Suprapubic skin (tissue), 4 donors: ENCODE measurements around the gene CPNE2. TPM values are rescaled to one million over a fixed set of nuclear protein-coding genes. Genes with fewer than 3 reads are reported as not detected.

Source experiments
- DNase-seq, 2 donors: peaks; one replicate each; pipeline ENCODE4 v3.0.0-alpha.2; 2019; ENCODE audit warnings: low spot score in 2 of 2
- H3K27ac ChIP-seq: fragments of 200-600 bp; sonication (generic); one replicate; pipeline ENCODE4 v1.5.1; 2019
- H3K27me3 ChIP-seq: fragments of 200-600 bp; sonication (generic); one replicate; pipeline ENCODE4 v1.5.1; 2019
- H3K36me3 ChIP-seq: fragments of 200-600 bp; sonication (generic); one replicate; pipeline ENCODE4 v1.5.1; 2019
- H3K4me1 ChIP-seq: fragments of 200-600 bp; sonication (generic); one replicate; pipeline ENCODE4 v1.5.1; 2019
- H3K4me3 ChIP-seq: fragments of 200-600 bp; sonication (generic); one replicate; pipeline ENCODE4 v1.5.1; 2019; ENCODE audit warnings: mild to moderate bottlenecking
- H3K9me3 ChIP-seq: fragments of 200-600 bp; sonication (generic); one replicate; pipeline ENCODE4 v1.5.1; 2019
- CTCF ChIP-seq, 2 donors: fragments of 200-600 bp in 1 of 2; fragments of 450-650 bp in 1 of 2; sonication (generic) in 1 of 2; IDR thresholded peaks; one replicate each; pipeline ENCODE4 v1.5.1; 2016 to 2019; ENCODE audit warnings: antibody characterized with exemption in 2 of 2, mild to moderate bottlenecking in 1 of 2, moderate library complexity in 1 of 2
- EP300 ChIP-seq: sonication (generic); formaldehyde crosslinking; IDR thresholded peaks from one replicate; pipeline ENCODE4 v1.6.1; 2017; ENCODE audit warnings: antibody characterized with exemption
- POLR2A ChIP-seq, 2 donors: fragments of 450-650 bp; IDR thresholded peaks; one replicate each; pipeline ENCODE4 v1.6.1; 2017; ENCODE audit warnings: antibody characterized with exemption in 2 of 2, mild to moderate bottlenecking in 2 of 2, moderate library complexity in 2 of 2
- POLR2AphosphoS5 ChIP-seq, 3 donors: sonication (generic); formaldehyde crosslinking; IDR thresholded peaks; one replicate each; pipeline ENCODE4 v1.6.1; 2017; ENCODE audit warnings: antibody characterized with exemption in 3 of 3
- WGBS: methylation state at CpG from one replicate; pipeline ENCODE4 v1.1.5; 2018; 5-methylcytosine and 5-hydroxymethylcytosine counted together
- total RNA-seq, 4 donors: library from RNA; depleted of rRNA; stranded (reverse); fragments of >200 nt; gene quantifications; one replicate each; pipeline ENCODE4 v1.1.0, GENCODE V29; 2016

Gene CPNE2
- total RNA-seq, 4 donors from 2014 or later = 12.7 to 23.1 (median 15.7) TPM

GRCh38 chr16:57131351-57131970 lies 39.1 kb downstream of the CPNE2 start:
- TF ChIP-seq CTCF (IDR thresholded peaks at IDR 0.05) (no peak), POLR2AphosphoS5 (IDR thresholded peaks at IDR 0.05) (no peak), EP300 (no peak), POLR2A (IDR thresholded peaks at IDR 0.05) (no peak)
- no peak overlapping the region for H3K4me3 ChIP-seq
- no peaks in the 10 kb centered on the region for H3K4me1 ChIP-seq
- H3K27me3 ChIP-seq = no peaks in the 10 kb centered on the region
- DNase-seq = no peak
- no peaks in the 10 kb centered on the region for H3K9me3 ChIP-seq
- 90% methylated on average over 11 of the region's 17 CpGs for WGBS
- no peaks in the 10 kb centered on the region for H3K36me3 ChIP-seq
- H3K27ac ChIP-seq = no peak overlapping the region

- Histone ChIP-seq H3K9me3 (no peaks in the 10 kb centered on the region), H3K4me1 (no peaks in the 10 kb centered on the region), H3K4me3 (no peak overlapping the region), H3K27me3 (no peaks in the 10 kb centered on the region), H3K36me3 (no peaks in the 10 kb centered on the region), H3K27ac (no peak overlapping the region)
- DNase-seq = no peak
- whole genome bisulfite sequencing = 100% methylated on average over 1 of the region's 1 CpG
- TF ChIP-seq EP300 (no peak), CTCF (IDR thresholded peaks at IDR 0.05) (no peak), POLR2AphosphoS5 (IDR thresholded peaks at IDR 0.05) (no peak), POLR2A (IDR thresholded peaks at IDR 0.05) (no peak)
Measured at GRCh38 chr16:57132470-57132869, 40.1 kb downstream of the CPNE2 start.

GRCh38 chr16:57133031-57133430 lies 40.6 kb downstream of the CPNE2 start:
- TF ChIP-seq EP300 (no peak), CTCF (IDR thresholded peaks at IDR 0.05) (no peak), POLR2AphosphoS5 (IDR thresholded peaks at IDR 0.05) (no peak), POLR2A (IDR thresholded peaks at IDR 0.05) (no peak)
- no peaks in the 10 kb centered on the region for H3K9me3 ChIP-seq
- H3K27ac ChIP-seq = no peak overlapping the region
- 100% methylated on average over 1 of the region's 4 CpGs for WGBS
- no peaks in the 10 kb centered on the region for H3K4me1 ChIP-seq
- H3K4me3 ChIP-seq = no peak overlapping the region
- H3K27me3 ChIP-seq = no peaks in the 10 kb centered on the region
- no peaks in the 10 kb centered on the region for H3K36me3 ChIP-seq
- no peak for DNase-seq

- H3K27ac ChIP-seq = no peak overlapping the region
- H3K4me3 ChIP-seq = no peak overlapping the region
- H3K36me3 ChIP-seq = no peaks in the 10 kb centered on the region
- DNase-seq = no peak
- H3K9me3 ChIP-seq = no peaks in the 10 kb centered on the region
- no peaks in the 10 kb centered on the region for H3K4me1 ChIP-seq
- no peaks in the 10 kb centered on the region for H3K27me3 ChIP-seq
- whole genome bisulfite sequencing = 94% methylated on average over 8 of the region's 10 CpGs
- TF ChIP-seq POLR2AphosphoS5 (IDR thresholded peaks at IDR 0.05) = no peak
- no peak for TF ChIP-seq CTCF (IDR thresholded peaks at IDR 0.05)
- TF ChIP-seq EP300 = no peak
- no peak for TF ChIP-seq POLR2A (IDR thresholded peaks at IDR 0.05)
Measured at GRCh38 chr16:57133886-57134285, 41.5 kb downstream of the CPNE2 start.

GRCh38 chr16:57134982-57135381 lies 42.6 kb downstream of the CPNE2 start:
- no peak overlapping the region for H3K27ac ChIP-seq

More at GRCh38 chr16:57134982-57135381, 42.6 kb downstream of the CPNE2 start:
- H3K27me3 ChIP-seq = no peaks in the 10 kb centered on the region
- no peaks in the 10 kb centered on the region for H3K36me3 ChIP-seq
- H3K4me1 ChIP-seq = peaks cover 9% of the 10 kb centered on the region
- H3K4me3 ChIP-seq = no peak overlapping the region
- no peaks in the 10 kb centered on the region for H3K9me3 ChIP-seq
- DNase-seq = no peak
- 70% methylated on average over 2 of the region's 2 CpGs for WGBS
- TF ChIP-seq CTCF (IDR thresholded peaks at IDR 0.05) = no peak
- TF ChIP-seq POLR2A (IDR thresholded peaks at IDR 0.05) = no peak
- TF ChIP-seq EP300 = no peak
- no peak for TF ChIP-seq POLR2AphosphoS5 (IDR thresholded peaks at IDR 0.05)
